Stimulated activated CD8-positive, alpha-beta memory T cell treated with anti-CD3 and anti-CD28 coated beads, Interleukin-15, amount 100 ng/mL, for 4 hours (primary cell): Measurements from ENCODE around the gene AGBL4.

Experiments
- DNase-seq, 2 donors: peaks; one replicate each; pipeline ENCODE4 v3.0.0-alpha.2; 2020; ENCODE audit warnings: low read depth in 2 of 2

AGBL4 gene

GRCh38 chr1:49694251-49694827, 329.4 kb downstream of the AGBL4 start:
- no peak for DNase-seq

DNA sequence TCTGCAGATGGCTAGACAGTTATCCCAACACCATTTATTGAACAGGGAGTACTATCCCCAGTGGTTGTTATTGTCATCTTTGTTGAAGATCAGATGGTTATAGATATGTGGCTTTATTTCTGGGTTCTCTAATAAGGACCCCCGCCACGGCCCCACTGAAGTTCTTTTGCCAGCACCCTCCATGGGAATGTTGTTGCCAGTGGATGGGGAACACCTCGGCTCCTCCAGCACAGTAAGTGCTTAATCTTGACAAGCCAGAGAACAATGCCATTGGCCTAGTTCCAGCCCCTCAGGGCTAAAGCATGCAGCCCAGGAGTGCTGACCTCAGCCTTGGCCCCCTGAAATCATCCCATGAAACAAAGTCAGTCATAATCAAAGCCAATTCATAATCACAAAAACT, 337.6 kb downstream of the AGBL4 start:
- no peak for DNase-seq

- no peak for DNase-seq
Measured at GRCh38 chr1:49677706-49678105, 346.0 kb downstream of the AGBL4 start.

GRCh38 chr1:49651136-49651535, 372.6 kb downstream of the AGBL4 start:
- DNase-seq: no peak

DNA sequence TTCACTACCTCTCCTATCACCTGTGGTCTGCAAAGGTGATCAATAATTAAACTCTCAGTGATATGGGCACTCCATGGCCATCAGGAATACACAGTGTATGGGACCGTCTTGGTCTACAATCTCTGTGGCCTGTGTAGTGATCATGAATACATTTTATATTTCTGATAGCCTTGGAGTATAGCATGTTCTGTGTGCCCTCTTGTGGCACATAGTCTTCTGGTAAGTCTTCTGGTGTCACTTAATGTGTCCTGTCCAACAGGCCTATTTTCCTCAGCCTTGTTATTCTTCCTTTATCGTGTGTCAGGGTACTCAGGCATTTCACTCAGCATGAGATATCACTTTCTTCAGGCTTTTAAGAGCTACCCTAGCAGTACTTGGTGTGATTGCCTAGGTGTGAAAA, 393.6 kb downstream of the AGBL4 start:
- no peak for DNase-seq

- DNase-seq: no peak
Measured at GRCh38 chr1:49627781-49628180, 396.0 kb downstream of the AGBL4 start.

DNA sequence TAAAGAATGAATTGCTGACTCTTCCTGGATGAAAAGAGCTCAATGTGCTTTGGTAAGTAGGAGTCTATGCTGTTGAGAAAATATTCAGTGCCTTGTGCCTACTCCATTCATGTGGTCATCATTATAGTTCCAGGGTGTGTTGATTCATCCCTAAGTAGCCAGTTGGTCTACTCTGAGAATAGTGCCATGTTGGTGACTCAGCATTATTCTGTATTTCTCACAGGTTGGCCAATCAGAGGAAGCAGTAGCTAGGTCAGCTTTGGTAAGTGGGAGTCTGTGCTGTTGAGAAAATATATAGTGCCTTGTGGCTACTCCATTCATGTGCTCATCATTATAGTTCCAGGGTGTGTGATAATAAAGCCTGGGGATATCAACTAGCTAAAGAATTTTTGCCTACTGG, 397.3 kb downstream of the AGBL4 start:
- no peak for DNase-seq

- DNase-seq: no peak
Measured at GRCh38 chr1:49622877-49623276, 400.9 kb downstream of the AGBL4 start.

- no peak for DNase-seq
Measured at GRCh38 chr1:49606082-49606481, 417.7 kb downstream of the AGBL4 start.

DNA sequence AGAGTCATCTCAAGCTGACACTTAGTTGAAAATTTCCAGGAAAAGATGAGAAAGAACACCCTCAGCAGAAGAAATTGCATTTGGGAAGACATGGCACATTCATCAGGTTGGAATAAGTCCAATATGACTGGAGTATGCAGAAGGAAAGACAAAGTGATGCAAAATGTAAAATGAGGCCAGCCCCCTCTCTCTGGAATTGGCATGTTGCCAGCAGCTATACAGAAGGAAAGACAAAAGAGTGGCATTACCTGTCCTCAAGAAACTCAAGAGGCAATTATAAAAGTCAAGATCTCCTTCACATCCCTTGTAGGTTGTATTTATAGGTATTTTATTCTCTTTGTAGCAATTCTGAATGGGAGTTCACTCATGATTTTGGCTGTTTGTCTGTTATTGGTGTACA, 426.3 kb downstream of the AGBL4 start:
- no peak for DNase-seq

DNA sequence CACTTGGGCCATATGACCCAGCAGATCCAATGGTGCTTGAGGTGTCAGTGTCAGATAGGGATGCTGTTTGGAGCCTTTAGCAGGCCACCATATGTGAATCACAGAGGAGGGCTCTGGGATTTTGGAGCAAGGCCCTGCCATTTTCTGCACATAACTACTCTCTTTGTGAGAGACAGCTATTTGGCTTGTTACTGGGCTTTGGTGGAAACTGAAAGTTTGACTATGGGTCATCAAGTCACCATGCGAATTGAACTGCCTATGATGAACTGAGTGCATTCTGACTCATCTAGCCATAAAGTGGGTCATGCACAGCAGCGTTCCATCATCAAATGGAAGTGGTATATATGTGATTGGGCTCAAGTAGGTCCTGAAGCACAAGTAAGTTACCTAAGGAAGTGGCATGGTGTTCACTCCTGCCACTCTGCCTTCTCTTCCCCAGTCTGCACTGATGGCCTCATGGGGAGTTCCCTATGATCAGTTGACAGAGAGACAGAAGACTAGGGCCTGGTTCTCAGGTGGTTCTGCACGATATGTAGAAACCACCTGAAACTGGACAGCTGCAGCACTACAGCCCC, 447.3 kb downstream of the AGBL4 start:
- DNase-seq: no peak

DNA sequence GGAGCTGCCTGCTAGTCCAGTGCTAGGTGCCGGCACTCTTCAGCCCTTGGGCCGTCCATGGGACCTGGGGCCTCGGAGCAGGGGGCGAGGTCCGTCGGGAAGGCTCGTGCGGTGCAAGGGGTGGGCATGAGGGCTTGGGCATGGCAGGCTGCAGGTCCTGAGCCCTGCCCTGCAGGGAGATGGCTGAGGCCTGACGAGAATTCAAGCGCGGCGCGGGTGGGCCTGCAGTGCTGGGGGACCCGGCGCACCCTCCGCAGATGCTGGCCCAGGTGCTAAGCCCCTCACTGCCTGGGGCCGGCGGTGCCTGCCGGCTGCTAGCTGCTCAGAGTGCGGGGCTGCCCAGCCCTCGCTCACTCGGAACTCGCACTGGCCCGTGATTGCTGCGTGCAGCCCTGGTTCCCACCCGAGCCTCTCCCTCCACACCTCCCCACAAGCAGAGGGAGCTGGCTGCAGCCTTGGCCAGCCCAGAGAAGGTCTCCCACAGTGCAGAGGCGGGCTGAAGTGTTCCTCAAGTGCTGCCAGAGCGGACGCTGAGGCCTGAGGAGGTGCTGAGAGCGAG, 467.0 kb downstream of the AGBL4 start:
- DNase-seq: no peak

GRCh38 chr1:49552101-49552500, 471.7 kb downstream of the AGBL4 start:
- no peak for DNase-seq

GRCh38 chr1:49544615-49545014, 479.1 kb downstream of the AGBL4 start:
- DNase-seq: no peak

DNA sequence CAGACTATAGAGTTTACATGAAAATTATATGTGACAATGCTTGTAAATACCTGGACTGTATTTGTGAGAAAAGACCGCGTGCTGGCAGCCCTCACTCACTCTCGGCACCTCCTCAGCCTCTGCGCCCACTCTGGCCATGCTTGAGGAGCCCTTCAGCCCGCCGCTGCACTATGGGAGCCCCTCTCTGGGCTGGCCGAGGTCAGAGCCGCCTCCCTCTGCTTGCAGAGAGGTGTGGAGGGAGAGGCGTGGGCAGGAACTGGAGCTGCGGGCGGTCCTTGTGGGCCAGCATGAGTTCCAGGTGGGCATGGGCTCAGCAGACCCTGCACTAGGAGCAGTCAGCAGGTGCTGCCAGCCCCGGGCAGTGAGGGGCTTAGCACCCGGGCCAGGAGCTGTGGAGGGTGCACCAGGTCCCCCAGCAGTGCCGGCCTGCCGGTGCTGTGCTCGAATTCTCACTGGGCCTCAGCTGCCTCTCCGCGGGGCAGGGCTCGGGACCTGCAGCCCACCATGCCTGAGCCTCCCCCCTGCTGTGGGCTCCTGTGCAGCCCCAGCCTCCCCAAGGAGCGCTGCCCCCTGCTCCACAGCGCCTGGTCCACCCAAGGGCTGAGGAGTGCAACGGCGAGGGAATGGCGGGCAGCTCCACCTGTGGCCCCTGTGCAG, 482.5 kb downstream of the AGBL4 start:
- no peak for DNase-seq

DNA sequence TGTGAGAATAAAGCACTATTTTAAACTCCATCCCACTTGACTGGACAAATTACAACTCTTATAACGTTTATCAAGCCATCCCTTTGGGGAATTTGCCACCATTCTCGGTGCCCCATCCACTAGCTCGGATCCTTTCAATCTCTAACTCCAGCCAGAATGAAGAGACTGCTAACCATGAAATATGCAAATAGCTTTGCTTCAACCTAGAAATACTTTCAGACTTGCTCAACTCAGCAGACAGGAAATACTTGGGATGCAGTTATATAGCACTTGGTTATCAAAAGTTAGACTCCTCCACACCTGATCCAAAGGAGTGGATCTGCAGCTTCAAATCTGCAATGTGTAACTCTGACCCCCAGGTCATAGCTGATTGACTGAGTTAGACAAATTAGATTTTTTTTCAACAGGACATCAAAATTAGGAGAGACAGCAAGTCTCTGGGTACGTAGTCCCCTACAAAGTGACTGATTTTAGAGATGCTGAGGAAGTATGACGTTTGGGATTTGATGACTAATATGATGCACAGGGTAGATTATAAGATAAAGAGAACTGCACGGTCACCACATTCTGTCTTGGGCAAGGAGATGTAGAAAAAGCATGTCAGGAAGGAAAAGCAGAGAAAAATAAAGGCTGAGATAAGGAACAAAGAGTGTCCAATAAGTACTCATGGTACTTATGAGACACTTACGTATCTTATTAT, 496.0 kb downstream of the AGBL4 start:
- no peak for DNase-seq

DNA sequence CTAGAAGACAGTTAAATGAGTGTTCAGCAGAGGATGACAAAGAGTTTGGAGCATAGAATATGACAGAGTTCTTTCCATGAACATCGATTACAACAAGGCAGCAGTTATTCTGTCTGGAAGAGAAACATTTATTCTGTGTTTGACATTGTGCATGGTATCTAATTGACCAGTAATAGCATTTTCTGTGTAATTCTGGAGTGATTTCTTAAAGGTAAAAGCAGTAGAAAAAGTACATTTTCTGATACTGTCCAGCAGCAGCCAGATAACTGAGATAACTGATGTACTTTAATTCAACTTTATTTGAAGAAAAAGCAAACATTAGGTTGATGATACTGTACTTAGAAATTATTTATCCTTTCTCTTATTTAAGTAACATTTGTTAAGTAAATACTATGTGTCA, 497.1 kb downstream of the AGBL4 start:
- no peak for DNase-seq

GRCh38 chr1:49523764-49524163, 500.0 kb downstream of the AGBL4 start:
- no peak for DNase-seq

- DNase-seq: no peak
Measured at GRCh38 chr1:49466961-49467360, 556.8 kb downstream of the AGBL4 start.

DNA sequence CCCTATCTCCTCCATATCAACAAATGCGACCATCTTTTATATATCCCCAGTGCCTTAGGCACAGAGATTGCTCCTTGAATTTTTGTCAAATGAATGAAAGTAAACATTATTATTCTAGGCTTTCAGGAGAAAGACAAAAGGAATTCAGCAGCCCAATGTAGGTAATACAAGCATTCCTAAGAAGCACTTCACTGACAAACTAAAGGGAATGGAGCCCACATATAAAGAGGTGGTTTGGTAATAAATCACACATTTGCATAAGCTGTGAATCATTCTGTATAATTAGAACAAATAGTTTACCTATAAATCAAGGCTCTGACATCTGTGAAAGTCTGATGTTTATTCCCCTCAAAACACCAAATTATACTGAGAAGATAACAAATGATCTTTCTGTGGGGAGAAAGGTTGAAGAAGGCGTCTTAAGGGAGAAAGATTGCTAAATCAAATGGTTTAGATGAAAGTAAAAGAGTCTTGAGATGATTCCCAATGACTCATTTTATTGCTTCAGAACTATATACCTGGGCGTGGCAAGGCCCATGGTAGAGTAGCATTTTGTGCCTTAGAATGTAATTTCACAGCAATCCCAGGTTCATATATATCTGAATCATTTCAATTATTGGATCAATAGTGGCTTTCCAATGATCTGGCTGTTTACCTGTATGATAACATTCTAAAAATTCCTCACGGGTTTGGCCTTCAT, 558.1 kb downstream of the AGBL4 start:
- no peak for DNase-seq

- DNase-seq: no peak
Measured at GRCh38 chr1:49448200-49448599, 575.6 kb downstream of the AGBL4 start.

DNA sequence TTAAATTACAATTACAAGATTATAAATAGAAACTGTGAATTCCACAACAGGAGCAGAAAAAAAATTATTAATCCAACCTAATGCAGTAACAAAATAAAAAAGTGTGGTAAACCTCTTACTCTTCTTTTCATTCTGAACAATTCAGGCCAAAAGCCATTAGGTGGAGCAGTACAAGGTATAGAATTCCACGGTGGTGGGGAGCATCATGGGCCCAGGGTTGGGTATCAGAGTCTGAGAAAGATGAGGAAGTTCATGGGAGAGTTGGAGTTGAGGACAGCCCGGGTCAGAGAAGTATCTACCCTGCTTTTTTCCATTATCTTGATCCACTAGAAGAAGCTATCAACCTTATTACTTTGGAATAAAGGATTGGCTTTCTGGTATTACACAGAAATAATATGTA, 586.9 kb downstream of the AGBL4 start:
- DNase-seq: no peak
